Thyroid gland (tissue), 4 donors: Measurements from ENCODE around the gene DGUOK.

Experiments used
- CTCF ChIP-seq, 6 experiments: fragments of 200-600 bp in 3 of 6; fragments of 450-650 bp in 3 of 6; sonication (generic) in 3 of 6; IDR thresholded peaks; one replicate each; pipeline ENCODE4 v1.5.1; 2016 to 2019; ENCODE audit warnings: antibody characterized with exemption in 6 of 6, mild to moderate bottlenecking in 2 of 6, inconsistent platforms in 1 of 6, moderate library complexity in 1 of 6
- POLR2A ChIP-seq, 2 donors: fragments of 450-650 bp; IDR thresholded peaks; one replicate each; pipeline ENCODE4 v1.6.1; 2017; ENCODE audit warnings: antibody characterized with exemption in 2 of 2, mild to moderate bottlenecking in 2 of 2, moderate library complexity in 1 of 2

GRCh38 chr2:73901143-73901542 lies 25.5 kb upstream of the DGUOK start:
- TF ChIP-seq CTCF (IDR thresholded peaks at IDR 0.05) (no peak), POLR2A (IDR thresholded peaks at IDR 0.05) (no peak)
